ENCODE measurements around the gene ZNF221.

- TF ChIP-seq, protein P1, sequence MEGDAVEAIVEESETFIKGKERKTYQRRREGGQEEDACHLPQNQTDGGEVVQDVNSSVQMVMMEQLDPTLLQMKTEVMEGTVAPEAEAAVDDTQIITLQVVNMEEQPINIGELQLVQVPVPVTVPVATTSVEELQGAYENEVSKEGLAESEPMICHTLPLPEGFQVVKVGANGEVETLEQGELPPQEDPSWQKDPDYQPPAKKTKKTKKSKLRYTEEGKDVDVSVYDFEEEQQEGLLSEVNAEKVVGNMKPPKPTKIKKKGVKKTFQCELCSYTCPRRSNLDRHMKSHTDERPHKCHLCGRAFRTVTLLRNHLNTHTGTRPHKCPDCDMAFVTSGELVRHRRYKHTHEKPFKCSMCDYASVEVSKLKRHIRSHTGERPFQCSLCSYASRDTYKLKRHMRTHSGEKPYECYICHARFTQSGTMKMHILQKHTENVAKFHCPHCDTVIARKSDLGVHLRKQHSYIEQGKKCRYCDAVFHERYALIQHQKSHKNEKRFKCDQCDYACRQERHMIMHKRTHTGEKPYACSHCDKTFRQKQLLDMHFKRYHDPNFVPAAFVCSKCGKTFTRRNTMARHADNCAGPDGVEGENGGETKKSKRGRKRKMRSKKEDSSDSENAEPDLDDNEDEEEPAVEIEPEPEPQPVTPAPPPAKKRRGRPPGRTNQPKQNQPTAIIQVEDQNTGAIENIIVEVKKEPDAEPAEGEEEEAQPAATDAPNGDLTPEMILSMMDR (IDR thresholded peaks at IDR 0.05) = no peak
- no peak for TF ChIP-seq POLR2A (IDR thresholded peaks at IDR 0.05)
Observed at GRCh38 chr19:44007473-44007872, 56.4 kb downstream of the ZNF221 start.
